Activated CD4-positive, alpha-beta T cell treated with anti-CD3 and anti-CD28 coated beads, Interleukin-2, amount 10 ng/mL, durations not matched to agents 7 days and 5 days (primary cell): ENCODE measurements around the gene AARS2. TPM values are rescaled to one million over a fixed set of nuclear protein-coding genes. Genes with fewer than 3 reads are reported as not detected.
"Not testable (repeated sequence)": the region's sequence is repeated elsewhere in the genome, so short reads cannot be mapped to it uniquely, and the experiment has no call there.

Experiments used
- CTCF ChIA-PET: fragments of 350-600 bp; sonication (Branson Sonifier 250); formaldehyde crosslinking; loops from one replicate; lab custom pipeline; 2021; ENCODE audit warnings: antibody characterized with exemption; lab: Charles Lee
- POLR2A ChIA-PET: fragments of 350-600 bp; sonication (Branson Sonifier 250); formaldehyde crosslinking; loops from one replicate; lab custom pipeline; 2021; ENCODE audit warnings: antibody characterized with exemption; lab: Charles Lee
- DNase-seq: peaks from one replicate; pipeline ENCODE4 v3.0.0-alpha.2; 2020
- H3K27ac Mint-ChIP-seq: one replicate; pipeline ENCODE4 v1.8.0; 2021; ENCODE audit warnings: mild to moderate bottlenecking, moderate library complexity, mixed read lengths
- H3K27me3 Mint-ChIP-seq: one replicate; pipeline ENCODE4 v1.8.0; 2021; ENCODE audit warnings: mixed read lengths
- H3K36me3 Mint-ChIP-seq: one replicate; pipeline ENCODE4 v1.8.0; 2021; ENCODE audit warnings: low read depth, mixed read lengths
- H3K4me1 Mint-ChIP-seq: one replicate; pipeline ENCODE4 v1.8.0; 2021; ENCODE audit warnings: mixed read lengths
- H3K4me3 Mint-ChIP-seq: one replicate; pipeline ENCODE4 v1.8.0; 2021; ENCODE audit warnings: mild to moderate bottlenecking, moderate library complexity, mixed read lengths
- H3K9me3 Mint-ChIP-seq: one replicate; pipeline ENCODE4 v1.8.0; 2021; ENCODE audit warnings: mixed read lengths
- total RNA-seq, 2 experiments: library from RNA; stranded (reverse); gene quantifications; one replicate each; pipeline ENCODE4 v1.2.3, GENCODE V29; 2021

Gene AARS2
- total RNA-seq, 2 experiments from 2014 or later, result 16.8 to 19.6 TPM

DNA sequence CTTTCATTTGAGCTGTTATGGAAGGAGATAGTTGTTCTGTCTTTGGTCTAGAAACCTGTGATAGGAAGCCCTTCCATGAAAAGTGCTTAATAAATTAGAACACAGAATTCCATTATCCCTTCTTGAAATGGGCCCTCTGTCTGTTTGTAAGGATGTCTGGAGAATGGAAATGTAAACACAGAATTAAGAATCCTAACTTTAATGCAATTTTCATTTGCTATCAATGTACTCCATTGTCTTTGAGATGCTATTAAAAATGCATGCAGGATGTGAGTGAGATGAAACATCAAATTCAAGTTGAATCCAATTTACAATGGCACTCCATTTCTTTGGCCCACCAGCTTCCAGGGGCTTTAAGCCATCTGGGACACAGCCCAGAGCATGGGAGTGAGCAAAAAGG, 13.9 kb upstream of the AARS2 start:
- DNase-seq, result no peak
- CTCF ChIA-PET, result interaction anchor here (1.0 kb wide), 1 partner anchor 12 kb away, joined by 3 read pairs; no protein-coding TSS in a partner anchor
- POLR2A ChIA-PET, result no interaction called here
- Mint-ChIP-seq H3K36me3 (no peaks in the 10 kb centered on the region), H3K27ac (no peak overlapping the region), H3K4me1 (no peaks in the 10 kb centered on the region), H3K4me3 (no peak overlapping the region), H3K27me3 (peaks cover 31% of the 10 kb centered on the region), H3K9me3 (no peaks in the 10 kb centered on the region)

- ChIA-PET POLR2A (no interaction called here), CTCF (interaction anchor here (1.0 kb wide), 1 partner anchor 47 kb away, joined by 3 read pairs; no protein-coding TSS in a partner anchor)
- Mint-ChIP-seq H3K36me3 (no peaks in the 10 kb centered on the region), H3K4me1 (no peaks in the 10 kb centered on the region), H3K27me3 (peaks cover 29% of the 10 kb centered on the region), H3K9me3 (no peaks in the 10 kb centered on the region), H3K27ac (no peak overlapping the region), H3K4me3 (no peak overlapping the region)
- DNase-seq, result no peak
Measured at GRCh38 chr6:44321210-44321609, 8.1 kb upstream of the AARS2 start.

DNA sequence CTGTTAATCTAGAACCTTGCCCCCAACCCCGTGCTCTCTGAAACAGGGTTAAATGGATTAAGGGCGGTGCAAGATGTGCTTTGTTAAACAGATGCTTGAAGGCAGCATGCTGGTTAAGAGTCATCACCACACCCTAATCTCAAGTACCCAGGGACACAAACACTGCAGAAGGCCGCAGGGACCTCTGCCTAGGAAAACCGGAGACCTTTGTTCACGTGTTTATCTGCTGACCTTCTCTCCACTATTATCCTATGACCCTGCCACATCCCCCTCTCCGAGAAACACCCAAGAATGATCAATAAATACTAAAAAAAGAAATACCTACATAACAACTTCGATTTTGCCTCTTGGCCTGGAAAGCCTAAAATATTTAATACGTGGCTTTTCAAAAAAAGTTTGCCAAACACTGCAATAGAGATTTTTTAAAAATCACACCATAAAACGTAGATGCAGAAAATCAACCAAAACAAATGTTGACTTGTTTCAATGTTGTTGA, 4.0 kb upstream of the AARS2 start:
- H3K27ac Mint-ChIP-seq, POLR2A ChIA-PET, CTCF ChIA-PET, H3K9me3 Mint-ChIP-seq, H3K4me1 Mint-ChIP-seq, H3K36me3 Mint-ChIP-seq, DNase-seq, H3K4me3 Mint-ChIP-seq: not testable (repeated sequence)
- H3K27me3 Mint-ChIP-seq, result peaks cover 24% of the 10 kb centered on the region

DNA sequence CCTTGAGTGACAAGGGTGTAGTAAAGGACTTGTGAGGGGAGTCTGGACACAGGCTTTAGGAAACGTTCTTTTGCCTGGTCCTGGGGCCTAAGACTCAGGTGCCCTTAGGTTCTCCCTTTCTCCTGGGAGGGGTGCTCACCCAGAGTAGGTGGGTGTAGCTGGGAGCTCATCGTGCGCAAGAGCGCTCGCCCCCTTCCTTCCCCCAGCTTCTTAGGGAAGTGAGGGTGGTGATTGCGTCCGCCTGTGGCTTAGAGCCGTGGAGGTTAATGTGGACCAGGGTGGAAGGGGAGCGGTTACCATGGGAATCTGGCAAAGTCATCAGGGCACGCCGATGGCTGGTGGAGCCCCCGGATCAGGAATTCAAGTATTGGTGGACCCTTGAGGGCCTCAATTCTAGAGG, 3.3 kb upstream of the AARS2 start:
- ChIA-PET CTCF (no interaction called here), POLR2A (no interaction called here)
- peaks cover 16% of the 10 kb centered on the region for H3K4me1 Mint-ChIP-seq

DNA sequence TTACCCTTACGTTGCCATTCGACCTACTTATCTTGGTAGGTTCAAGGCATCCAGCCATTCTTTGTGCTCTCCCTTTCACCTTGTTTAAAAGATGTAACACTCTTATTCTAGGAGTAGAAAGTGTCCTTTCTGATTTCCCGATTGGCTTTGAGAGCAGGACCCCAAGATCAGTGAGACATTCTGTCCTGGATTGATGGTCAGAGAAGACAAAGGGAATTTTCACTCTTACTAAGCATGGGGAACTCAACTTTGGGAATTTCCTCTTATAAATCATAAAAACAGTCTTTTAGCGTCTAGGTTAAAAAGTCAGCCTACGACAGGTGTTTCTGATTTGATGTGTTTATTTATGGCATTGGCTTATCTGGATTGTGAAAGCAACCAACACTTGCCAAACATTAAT, 2.8 kb upstream of the AARS2 start:
- no peak overlapping the region for H3K27ac Mint-ChIP-seq
- no peak overlapping the region for H3K4me3 Mint-ChIP-seq
- peaks cover 20% of the 10 kb centered on the region for H3K4me1 Mint-ChIP-seq
- H3K27me3 Mint-ChIP-seq, result peaks cover 24% of the 10 kb centered on the region
- POLR2A ChIA-PET, result no interaction called here
- peaks cover 5% of the 10 kb centered on the region for H3K36me3 Mint-ChIP-seq
- no peak for DNase-seq
- CTCF ChIA-PET, result no interaction called here
- H3K9me3 Mint-ChIP-seq, result no peaks in the 10 kb centered on the region

More for the DNA sequence above, 3.3 kb upstream of the AARS2 start:
- no peak for DNase-seq
- H3K27ac Mint-ChIP-seq, result no peak overlapping the region
- no peak overlapping the region for H3K4me3 Mint-ChIP-seq
- no peaks in the 10 kb centered on the region for H3K9me3 Mint-ChIP-seq
- H3K27me3 Mint-ChIP-seq, result peaks cover 24% of the 10 kb centered on the region
- H3K36me3 Mint-ChIP-seq, result peaks cover 3% of the 10 kb centered on the region

DNA sequence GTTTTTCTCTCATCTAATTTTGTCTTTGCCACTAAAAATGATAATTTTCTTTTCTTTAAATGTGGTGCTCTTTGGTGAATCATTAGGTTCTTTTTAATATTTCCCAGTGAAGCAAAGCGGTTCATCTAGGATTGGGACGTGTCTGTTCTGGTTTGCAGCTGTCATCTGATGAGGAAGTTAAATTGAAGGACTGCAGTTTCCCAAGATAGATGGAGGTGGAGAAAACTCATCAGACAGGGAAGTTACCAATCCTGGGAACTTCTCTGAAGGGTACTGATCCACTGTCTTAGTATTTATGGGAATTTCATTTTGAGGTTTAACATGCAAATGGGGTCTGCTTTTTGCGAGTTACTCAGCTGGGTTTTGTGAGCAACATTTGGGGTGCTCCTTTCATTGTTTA, 2.4 kb upstream of the AARS2 start:
- peaks cover 6% of the 10 kb centered on the region for H3K36me3 Mint-ChIP-seq
- no peaks in the 10 kb centered on the region for H3K9me3 Mint-ChIP-seq
- no peak overlapping the region for H3K27ac Mint-ChIP-seq
- ChIA-PET CTCF (no interaction called here), POLR2A (no interaction called here)
- no peak overlapping the region for H3K4me3 Mint-ChIP-seq
- peaks cover 23% of the 10 kb centered on the region for H3K27me3 Mint-ChIP-seq
- peaks cover 21% of the 10 kb centered on the region for H3K4me1 Mint-ChIP-seq
- no peak for DNase-seq

DNA sequence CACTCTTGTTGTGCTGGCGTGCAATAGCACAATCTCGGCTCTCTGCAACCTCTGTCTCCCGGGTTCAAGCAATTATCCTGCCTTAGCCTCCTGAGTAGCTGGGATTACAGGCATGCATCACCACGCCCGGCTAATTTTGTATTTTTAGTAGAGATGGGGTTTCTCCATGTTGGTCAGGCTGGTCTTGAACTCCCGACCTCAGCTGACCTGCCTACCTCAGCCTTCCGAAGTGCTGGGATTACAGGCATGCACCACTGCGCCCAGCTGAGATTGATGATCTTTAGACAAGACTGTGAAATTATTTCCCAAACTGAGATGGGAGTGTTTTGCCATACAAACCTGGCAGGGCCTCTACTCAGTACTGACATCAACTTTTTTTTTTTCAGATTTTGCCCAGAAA, 1.5 kb upstream of the AARS2 start:
- H3K27ac Mint-ChIP-seq, DNase-seq, H3K4me3 Mint-ChIP-seq, H3K9me3 Mint-ChIP-seq: not testable (repeated sequence)
- peaks cover 21% of the 10 kb centered on the region for H3K4me1 Mint-ChIP-seq
- ChIA-PET CTCF (interaction anchor here (0.7 to 2.9 kb wide), 7 partner anchors 10 to 570 kb away, joined by 3 to 19 read pairs (median 5); no protein-coding TSS in a partner anchor), POLR2A (interaction anchor here (0.6 kb wide), 1 partner anchor 9 kb away, joined by 3 read pairs; no protein-coding TSS in a partner anchor)
- H3K36me3 Mint-ChIP-seq, result peaks cover 12% of the 10 kb centered on the region
- H3K27me3 Mint-ChIP-seq, result peaks cover 16% of the 10 kb centered on the region

- no peaks in the 10 kb centered on the region for H3K9me3 Mint-ChIP-seq
- POLR2A ChIA-PET, result no interaction called here
Measured at GRCh38 chr6:44311767-44312166, 1.4 kb downstream of the AARS2 start.

DNA sequence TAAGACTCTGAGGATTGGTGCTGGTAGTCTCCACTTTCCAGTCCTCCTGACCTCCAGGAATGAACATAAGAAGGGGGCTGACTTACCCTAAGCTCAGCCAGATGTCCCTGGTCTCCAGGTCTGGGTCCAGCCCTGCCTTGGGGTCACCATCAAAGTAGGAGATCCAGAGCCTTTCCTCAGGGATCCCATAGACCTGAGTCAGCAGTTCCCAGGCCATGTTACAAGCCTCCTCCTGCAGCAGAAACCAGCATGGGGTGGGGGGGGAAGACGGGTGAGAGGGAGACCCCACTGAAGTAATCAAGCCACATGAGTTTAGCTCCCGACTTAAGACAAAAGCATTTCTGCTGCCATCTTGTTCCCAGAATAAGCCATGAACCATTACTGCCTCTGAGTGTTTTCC, 1.8 kb downstream of the AARS2 start:
- ChIA-PET POLR2A (no interaction called here), CTCF (no interaction called here)
- peaks cover 14% of the 10 kb centered on the region for H3K36me3 Mint-ChIP-seq
- DNase-seq, result no peak
- H3K4me3 Mint-ChIP-seq, result peak overlapping the region; percentile 92
- peaks cover 21% of the 10 kb centered on the region for H3K4me1 Mint-ChIP-seq
- no peaks in the 10 kb centered on the region for H3K9me3 Mint-ChIP-seq
- no peak overlapping the region for H3K27ac Mint-ChIP-seq
- H3K27me3 Mint-ChIP-seq, result peaks cover under 1% of the 10 kb centered on the region

More at GRCh38 chr6:44311767-44312166, 1.4 kb downstream of the AARS2 start:
- H3K4me1 Mint-ChIP-seq, result peaks cover 21% of the 10 kb centered on the region
- CTCF ChIA-PET, result interaction anchor here (1.5 kb wide), 1 partner anchor 387 kb away, joined by 3 read pairs; no protein-coding TSS in a partner anchor
- H3K27ac Mint-ChIP-seq, result peak overlapping the region; percentile 97
- peak overlapping the region; percentile 92 for H3K4me3 Mint-ChIP-seq
- DNase-seq, result no peak
- peaks cover 3% of the 10 kb centered on the region for H3K27me3 Mint-ChIP-seq
- peaks cover 14% of the 10 kb centered on the region for H3K36me3 Mint-ChIP-seq

- Mint-ChIP-seq H3K4me3 (no peak overlapping the region), H3K27ac (no peak overlapping the region), H3K4me1 (peaks cover 23% of the 10 kb centered on the region), H3K9me3 (no peaks in the 10 kb centered on the region), H3K27me3 (no peaks in the 10 kb centered on the region), H3K36me3 (peaks cover 20% of the 10 kb centered on the region)
- DNase-seq, result no peak
- ChIA-PET CTCF (interaction anchor here (1.3 kb wide), 1 partner anchor 77 kb away, joined by 3 read pairs; no protein-coding TSS in a partner anchor), POLR2A (no interaction called here)
Measured at GRCh38 chr6:44310241-44310640, 2.9 kb downstream of the AARS2 start.

GRCh38 chr6:44309631-44310030, 3.5 kb downstream of the AARS2 start:
- ChIA-PET POLR2A (interaction anchor here (0.6 kb wide), 1 partner anchor 78 kb away, joined by 4 read pairs; no protein-coding TSS in a partner anchor), CTCF (interaction anchor here (1.0 to 1.4 kb wide), 5 partner anchors 13 to 76 kb away, joined by 3 to 5 read pairs (median 3); no protein-coding TSS in a partner anchor)
- H3K4me1 Mint-ChIP-seq, result peaks cover 23% of the 10 kb centered on the region
- no peak overlapping the region for H3K4me3 Mint-ChIP-seq
- H3K9me3 Mint-ChIP-seq, result no peaks in the 10 kb centered on the region
- H3K27ac Mint-ChIP-seq, result no peak overlapping the region
- DNase-seq, result no peak
- no peaks in the 10 kb centered on the region for H3K27me3 Mint-ChIP-seq
- H3K36me3 Mint-ChIP-seq, result peaks cover 23% of the 10 kb centered on the region

GRCh38 chr6:44309092-44309491, 4.1 kb downstream of the AARS2 start:
- DNase-seq, result no peak
- peaks cover 23% of the 10 kb centered on the region for H3K4me1 Mint-ChIP-seq
- no peak overlapping the region for H3K4me3 Mint-ChIP-seq
- H3K27ac Mint-ChIP-seq, result no peak overlapping the region
- H3K36me3 Mint-ChIP-seq, result peaks cover 25% of the 10 kb centered on the region
- no peaks in the 10 kb centered on the region for H3K27me3 Mint-ChIP-seq
- CTCF ChIA-PET, result interaction anchor here (0.7 to 1.4 kb wide), 6 partner anchors 12 to 76 kb away, joined by 3 to 5 read pairs (median 3); no protein-coding TSS in a partner anchor
- no peaks in the 10 kb centered on the region for H3K9me3 Mint-ChIP-seq
- POLR2A ChIA-PET, result interaction anchor here (0.6 kb wide), 1 partner anchor 79 kb away, joined by 4 read pairs; no protein-coding TSS in a partner anchor

DNA sequence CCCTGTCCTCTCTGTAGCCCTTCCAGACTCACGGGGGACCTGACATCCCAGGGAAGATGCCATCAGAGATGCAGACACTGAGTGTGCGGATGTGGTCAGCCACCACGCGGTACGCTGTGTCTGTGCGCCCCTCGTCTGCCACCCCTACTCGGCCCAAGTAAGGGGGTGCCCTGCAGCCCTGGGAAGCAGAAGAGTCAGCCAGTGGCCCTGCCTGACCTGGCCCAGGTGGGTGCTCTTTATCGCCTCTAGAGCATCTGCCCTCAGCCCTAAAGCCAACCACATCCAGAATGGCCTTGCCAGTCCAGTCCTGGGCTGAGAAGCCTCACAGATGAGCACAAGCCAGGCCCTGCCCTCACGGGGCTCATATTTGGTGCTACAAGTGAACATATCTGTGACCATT, 5.9 kb downstream of the AARS2 start:
- POLR2A ChIA-PET, result no interaction called here
- DNase-seq, result no peak
- CTCF ChIA-PET, result interaction anchor here (3.8 kb wide), 1 partner anchor 32 kb away, joined by 18 read pairs; no protein-coding TSS in a partner anchor
- H3K4me3 Mint-ChIP-seq, result no peak overlapping the region
- no peaks in the 10 kb centered on the region for H3K27me3 Mint-ChIP-seq
- H3K4me1 Mint-ChIP-seq, result peaks cover 14% of the 10 kb centered on the region
- H3K36me3 Mint-ChIP-seq, result peaks cover 31% of the 10 kb centered on the region
- H3K27ac Mint-ChIP-seq, result no peak overlapping the region
- H3K9me3 Mint-ChIP-seq, result no peaks in the 10 kb centered on the region
